HG02981 (cell line): Measurements from ENCODE around the gene CSNK1G3.
"Not testable (repeated sequence)": the region's sequence is repeated elsewhere in the genome, so short reads cannot be mapped to it uniquely, and the experiment has no call there.

ENCODE experiments used
- ATAC-seq: cut with Tn5 transposase; IDR thresholded peaks from one replicate; pipeline ENCODE4 v1.9.1; 2021; ENCODE audit warnings: mild to moderate bottlenecking, moderate library complexity; ENCODE audit not compliant: unreplicated experiment

Gene CSNK1G3

DNA sequence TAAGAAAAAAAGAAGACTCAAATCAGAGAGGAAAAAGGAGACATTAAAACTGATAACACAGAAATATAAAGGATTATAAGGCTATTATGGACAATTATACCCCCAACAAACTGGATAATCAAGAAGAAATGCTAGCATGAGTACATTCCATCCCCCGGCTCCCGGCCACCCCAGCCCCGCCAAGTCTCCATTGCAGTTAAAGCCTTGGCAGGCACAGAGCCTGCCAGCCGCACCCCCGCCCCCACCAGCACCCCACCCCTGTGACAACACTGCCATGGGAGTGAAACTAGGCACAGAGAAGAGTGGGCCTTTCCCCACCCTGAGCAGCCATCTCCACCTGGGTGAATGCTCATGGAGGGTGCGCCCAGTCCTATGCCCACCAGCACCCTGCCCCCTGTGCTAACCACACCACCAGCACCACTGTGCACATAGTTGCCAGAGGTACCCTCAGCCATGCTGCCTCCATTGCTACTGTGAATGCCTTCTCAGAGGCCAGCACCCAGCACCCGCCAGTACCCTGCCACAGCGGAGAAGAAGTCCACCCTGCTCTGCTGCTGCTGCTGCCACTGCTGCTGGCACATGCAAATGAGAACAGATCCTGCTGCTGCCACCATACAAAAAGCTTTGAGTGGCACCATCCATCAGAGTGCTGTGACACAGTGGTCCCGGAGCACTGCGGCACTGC is 117.0 kb downstream of the CSNK1G3 start:
- no peak for ATAC-seq

DNA sequence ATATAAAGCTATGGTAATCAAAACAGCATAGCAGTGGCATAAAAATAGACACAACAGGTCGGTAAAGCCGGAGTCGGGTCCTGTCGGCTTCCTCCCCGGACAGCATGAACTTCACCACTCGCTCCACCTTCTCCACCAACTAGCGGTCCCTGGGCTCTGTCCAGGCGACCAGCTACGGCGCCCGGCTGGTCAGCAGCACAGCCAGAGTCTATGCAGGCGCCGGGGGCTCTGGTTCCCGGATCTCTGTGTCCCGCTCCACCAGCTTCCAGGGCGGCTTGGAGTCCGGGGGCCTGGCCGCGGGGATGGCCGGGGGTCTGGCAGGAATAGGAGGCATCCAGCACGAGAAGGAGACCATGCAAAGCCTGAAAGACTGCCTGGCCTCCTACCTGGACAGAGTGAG is 124.0 kb downstream of the CSNK1G3 start:
- no peak for ATAC-seq

DNA sequence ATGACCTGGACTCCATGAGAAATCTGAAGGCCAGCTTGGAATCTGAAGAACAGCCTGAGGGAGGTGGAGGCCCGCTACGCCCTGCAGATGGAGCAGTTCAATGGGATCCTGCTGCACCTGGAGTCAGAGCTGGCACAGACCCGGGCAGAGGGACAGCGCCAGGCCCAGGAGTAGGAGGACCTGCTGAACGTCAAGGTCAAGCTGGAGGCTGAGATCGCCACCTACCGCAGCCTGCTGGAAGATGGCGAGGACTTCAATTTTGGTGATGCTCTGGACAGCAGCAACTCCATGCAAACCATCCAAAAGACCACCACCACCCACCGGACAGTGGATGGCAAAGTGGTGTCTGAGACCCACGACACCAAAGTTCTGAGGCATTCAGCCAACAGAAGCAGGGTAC is 125.1 kb downstream of the CSNK1G3 start:
- not testable (repeated sequence) for ATAC-seq

DNA sequence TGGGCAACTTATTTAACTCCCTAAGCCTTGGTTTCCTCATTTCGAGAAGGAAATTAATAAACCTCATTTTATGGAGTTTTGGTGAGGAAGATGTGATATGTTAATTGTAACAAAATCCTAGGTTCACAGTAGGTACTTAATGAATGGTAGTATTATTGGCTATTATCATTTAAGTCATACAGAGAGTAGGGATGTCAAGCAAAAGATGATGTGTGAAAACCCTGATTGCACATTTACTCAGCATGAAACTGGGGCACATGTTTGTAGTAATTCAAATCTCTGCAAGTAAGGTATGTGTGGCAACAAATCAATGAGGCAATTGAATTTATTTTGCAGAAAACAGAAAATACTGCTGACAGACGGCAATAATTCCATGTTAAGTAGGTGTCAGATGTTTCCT is 127.3 kb downstream of the CSNK1G3 start:
- ATAC-seq, result no peak

DNA sequence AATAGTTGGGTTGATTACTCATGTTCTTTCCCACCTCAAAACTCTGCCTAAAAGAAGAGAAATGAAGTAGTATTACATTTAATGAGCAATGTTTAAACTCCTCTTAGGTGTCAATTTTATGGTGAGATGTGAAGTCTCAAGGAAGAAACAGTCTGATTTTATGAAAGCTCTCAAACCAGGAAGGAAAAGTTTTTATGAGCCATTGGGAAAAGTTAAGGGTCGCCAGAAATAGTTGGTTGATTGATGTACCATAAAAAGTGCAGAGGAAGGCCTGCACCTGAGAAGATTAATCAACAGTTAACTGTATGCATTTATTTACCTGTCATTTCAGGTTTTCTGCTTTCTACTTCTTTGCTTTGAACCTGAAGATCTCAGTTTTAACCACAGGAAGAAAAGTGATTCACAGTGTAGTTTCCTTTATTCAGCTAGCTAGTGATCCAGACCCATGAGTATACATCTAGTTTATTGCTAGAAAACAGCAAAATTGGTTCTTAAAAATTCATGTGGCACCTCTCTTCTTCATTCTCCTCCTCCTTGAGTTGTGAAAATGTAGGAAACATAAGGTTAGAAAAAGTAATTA is 133.1 kb downstream of the CSNK1G3 start:
- ATAC-seq, result no peak

DNA sequence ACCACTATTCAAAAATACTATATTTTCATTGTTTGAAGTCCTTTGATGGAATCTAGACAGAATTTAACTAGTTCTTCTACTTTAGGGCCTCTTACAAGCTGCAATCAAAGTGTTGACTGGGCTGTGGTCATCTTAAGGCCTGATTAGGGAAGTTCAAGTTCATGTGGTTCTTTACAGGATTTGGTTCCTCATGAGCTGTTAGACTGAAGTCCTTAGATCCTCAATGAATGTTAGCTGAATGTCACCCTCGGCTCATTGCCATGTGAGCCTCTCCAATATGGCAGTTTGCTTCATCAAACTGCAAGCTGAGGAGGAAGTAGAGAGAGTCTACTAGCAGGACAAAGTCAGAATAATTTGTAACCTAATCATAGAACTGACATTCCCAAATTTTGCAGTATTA is 135.1 kb downstream of the CSNK1G3 start:
- ATAC-seq, result no peak

DNA sequence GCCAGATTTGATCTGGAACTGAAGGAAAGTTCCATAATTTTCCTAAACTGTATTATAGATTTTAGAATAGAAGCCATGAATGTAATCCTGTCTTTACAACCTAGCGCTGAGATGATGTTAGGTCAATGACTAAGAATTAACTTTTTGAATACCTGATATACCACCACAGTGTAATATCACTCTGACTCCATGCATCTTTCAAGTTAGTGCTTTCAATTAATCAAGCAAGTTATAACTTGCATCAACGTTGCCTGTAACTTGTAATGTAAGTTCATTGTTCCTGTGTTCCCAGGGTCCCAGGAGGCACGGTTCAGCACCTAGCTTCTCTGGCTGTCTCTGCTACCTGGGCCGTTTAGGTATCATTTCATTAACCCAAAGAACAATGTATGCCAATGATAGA is 139.3 kb downstream of the CSNK1G3 start:
- no peak for ATAC-seq

DNA sequence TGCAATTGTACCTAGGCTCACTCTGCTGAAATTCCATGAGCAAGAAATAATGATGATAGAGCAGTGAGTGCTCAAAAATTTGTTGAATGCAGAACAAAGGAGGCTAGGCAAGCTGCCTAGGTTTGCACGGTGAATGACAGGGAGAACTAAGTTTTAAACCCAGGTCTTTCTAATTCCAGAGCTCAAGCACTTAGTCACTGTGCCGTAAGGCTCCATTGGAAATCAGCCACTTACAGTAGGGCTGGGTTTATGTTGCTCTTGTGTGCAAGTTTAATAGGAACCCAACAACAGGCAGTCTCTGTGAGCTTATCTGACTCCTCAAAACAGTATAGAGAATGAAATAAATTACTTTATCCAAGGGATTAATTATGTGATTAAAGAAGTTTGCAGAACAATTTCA is 147.0 kb downstream of the CSNK1G3 start:
- ATAC-seq, result no peak

DNA sequence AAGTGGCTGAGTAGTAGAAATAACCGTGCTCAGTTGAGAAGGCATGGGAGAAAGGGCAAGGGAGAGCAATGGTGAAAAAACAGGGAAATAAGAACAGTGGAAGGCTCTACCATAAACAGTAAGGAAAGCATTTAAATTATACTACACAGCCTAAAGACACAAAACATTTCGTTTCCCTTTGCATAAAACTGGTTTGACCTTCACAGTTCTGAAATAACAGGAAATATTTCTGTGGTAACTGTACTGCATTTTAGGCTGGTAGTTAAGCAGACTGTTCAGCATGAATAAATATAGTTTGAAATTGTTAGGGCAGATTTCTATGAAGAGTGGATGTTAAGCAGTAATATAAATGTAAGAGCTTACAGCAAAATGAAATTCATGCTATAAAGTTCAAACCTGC is 147.5 kb downstream of the CSNK1G3 start:
- ATAC-seq, result no peak

DNA sequence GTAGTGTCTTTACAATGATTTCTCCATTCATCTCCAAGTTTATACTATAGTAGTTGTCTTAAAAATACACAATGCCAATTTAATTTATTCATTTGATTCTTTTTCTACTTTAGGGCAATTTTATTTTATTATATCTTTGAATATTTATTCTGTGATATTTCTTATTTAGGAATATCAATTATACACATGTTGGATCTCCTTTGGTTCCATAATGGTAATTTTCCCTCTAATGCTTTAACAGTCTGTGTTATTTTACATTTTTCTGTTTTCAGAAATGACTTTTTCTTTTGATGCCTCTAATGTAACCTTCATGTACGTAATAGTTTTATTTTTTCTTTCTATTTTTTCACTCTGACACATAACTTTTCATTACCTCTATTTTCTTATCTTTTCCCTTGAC is 153.0 kb downstream of the CSNK1G3 start:
- ATAC-seq, result no peak

DNA sequence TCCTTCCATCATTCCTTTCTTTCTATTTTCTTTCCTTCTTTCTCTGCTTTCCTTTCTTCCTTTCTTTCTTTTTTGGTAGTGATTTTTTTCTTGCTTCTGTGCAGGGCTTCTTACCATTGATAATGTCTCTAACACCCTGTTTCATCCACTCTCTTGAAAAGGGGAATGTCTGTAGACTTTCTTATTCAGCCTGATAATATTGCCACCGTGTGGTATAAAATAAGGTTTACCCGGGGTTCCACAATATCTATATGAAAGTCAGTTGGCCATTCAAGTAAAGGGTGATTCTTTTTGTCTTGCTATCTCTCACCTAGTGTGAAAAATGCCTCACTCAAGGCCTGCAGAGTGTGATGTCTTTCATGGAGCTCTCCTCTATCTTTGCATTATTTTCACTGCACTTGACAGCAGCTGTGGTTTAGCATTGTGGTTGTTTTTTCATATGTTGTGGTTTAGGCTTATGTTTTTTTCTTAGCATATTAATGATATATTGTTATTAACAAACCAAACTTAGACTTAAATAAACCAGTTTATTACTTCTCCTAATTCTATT is 153.9 kb downstream of the CSNK1G3 start:
- ATAC-seq, result no peak
